GM18507 (cell line): ENCODE results near the gene ZNF662.

Experiments used
- DNase-seq: peaks from one replicate; pipeline ENCODE4 v3.0.0; 2011; ENCODE audit warnings: low read depth; ENCODE audit not compliant: insufficient read length; ENCODE audit errors: extremely low spot score
- FAIRE-seq: peaks from 2 replicates; lab custom pipeline; 2011; peaks lifted over from hg19 to GRCh38; lab: Jason Lieb, UNC

Gene ZNF662

DNA sequence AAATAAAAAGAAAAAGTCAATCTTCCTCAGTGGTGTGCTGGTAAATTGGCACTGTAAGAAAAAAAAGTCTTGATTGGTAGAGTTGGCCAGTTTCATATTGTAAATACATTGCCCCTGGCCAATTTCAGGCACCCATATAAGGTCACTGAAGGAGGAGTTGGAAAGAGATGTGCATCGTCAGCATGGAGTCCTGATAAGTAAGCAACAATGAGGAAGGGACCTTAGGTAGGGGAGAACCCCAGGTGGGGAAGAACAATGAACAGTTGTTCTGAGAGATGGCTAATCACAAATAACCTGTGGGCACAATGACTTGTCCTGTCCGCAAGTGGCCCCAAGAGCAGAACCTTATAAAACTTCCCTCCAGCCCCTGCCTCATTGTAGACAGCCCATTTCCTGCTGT lies 21.6 kb upstream of the ZNF662 start:
- FAIRE-seq = no peak
- DNase-seq = no peak

DNA sequence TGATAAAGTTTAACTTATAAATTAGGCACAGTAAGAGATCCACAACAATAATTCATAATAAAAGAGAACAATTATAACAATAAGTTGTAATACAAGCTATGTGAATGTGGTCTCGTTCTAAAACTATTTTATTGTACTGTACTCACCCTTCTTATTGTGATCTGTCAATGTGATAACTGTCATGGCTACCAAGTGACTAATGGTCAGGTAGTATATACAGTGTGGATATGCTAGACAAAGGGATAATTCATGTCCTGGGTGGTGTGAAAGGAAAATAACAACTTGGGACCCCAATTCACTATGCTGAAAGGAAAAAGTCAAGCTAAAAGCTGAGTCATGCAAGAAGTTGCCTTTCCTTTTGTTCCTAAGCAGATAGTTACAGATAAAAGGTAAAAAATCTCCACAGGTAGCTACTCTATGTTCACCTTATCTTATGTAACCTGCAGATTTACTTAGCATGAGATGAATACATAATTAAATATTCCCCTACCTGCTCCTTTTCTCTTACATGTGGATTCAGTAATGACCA lies 19.6 kb upstream of the ZNF662 start:
- FAIRE-seq (no peak), DNase-seq (no peak)

- FAIRE-seq (no peak), DNase-seq (no peak)
Observed at GRCh38 chr3:42887084-42887483, 18.9 kb upstream of the ZNF662 start.

- no peak for FAIRE-seq
- no peak for DNase-seq
Observed at GRCh38 chr3:42891042-42891441, 14.9 kb upstream of the ZNF662 start.

- DNase-seq (no peak), FAIRE-seq (no peak)
Observed at GRCh38 chr3:42892169-42892568, 13.8 kb upstream of the ZNF662 start.

DNA sequence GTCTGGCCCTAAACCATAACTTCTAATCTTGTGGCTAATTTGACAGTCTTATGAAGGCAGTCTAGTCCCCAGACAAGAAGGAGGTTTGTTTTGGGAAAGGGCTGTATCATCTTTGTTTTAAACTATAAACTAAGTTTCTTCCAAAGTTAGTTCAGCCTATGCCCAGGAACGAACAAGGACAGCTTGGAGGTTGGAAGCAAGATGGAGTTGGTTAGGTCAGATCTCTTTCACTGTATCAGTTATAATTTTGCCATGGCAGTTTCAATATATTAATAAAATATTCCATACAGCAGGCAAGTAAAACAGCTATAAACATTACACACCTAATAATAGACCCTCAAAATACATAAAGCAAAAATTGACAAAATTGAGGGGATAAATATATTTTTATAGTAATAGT lies 13.1 kb upstream of the ZNF662 start:
- FAIRE-seq = no peak

GRCh38 chr3:42894698-42895579 lies 11.0 kb upstream of the ZNF662 start:
- DNase-seq (no peak), FAIRE-seq (no peak)

More for the DNA sequence above, 13.1 kb upstream of the ZNF662 start:
- DNase-seq = no peak

- FAIRE-seq (no peak), DNase-seq (no peak)
Observed at GRCh38 chr3:42895580-42895868, 10.4 kb upstream of the ZNF662 start.

- FAIRE-seq (no peak), DNase-seq (no peak)
Observed at GRCh38 chr3:42898896-42899675, 6.9 kb upstream of the ZNF662 start.

- DNase-seq (no peak), FAIRE-seq (no peak)
Observed at GRCh38 chr3:42900226-42901072, 5.5 kb upstream of the ZNF662 start.

DNA sequence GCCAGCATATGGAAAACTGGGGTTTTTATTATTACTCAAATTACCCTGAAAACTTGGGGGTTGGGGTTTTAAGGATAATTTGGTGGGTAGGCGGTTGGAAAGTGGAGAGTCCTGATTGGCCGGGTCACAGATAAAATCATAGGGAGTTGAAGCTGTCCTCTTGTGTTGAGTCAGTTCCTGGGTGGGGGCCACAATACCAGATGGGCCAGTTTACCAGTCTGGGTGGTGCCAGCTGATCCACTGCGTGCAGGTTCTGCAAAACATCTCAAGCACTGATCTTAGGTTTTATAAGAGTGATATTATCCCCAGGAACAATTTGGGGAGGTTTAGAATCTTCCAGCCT lies 4.9 kb upstream of the ZNF662 start:
- no peak for FAIRE-seq
- no peak for DNase-seq

DNA sequence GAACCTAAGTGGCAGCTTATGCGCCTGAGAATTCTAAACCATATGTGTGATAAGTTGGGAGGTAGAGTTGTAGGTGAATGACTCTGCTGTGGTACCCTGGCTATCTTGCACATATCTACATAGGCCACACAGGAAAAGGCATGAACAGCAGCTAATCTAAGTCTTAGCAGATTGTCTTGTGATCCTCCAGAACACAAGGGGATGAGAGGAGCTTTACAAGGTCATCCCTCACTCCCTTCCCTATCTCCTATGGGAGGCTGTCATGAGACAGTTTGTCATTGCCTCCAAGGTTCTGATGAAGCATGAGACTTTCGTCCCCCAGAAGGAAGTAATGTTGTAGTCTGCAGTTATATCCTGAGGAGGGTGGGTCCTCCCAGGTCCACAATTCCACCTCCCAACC lies 3.7 kb upstream of the ZNF662 start:
- FAIRE-seq (no peak), DNase-seq (no peak)

- DNase-seq = no peak
Observed at GRCh38 chr3:42904076-42904475, 1.9 kb upstream of the ZNF662 start.

GRCh38 chr3:42905740-42906069 lies 237 bp upstream of the ZNF662 start:
- no peak for FAIRE-seq
- DNase-seq = no peak

More at GRCh38 chr3:42904076-42904475, 1.9 kb upstream of the ZNF662 start:
- FAIRE-seq = no peak

DNA sequence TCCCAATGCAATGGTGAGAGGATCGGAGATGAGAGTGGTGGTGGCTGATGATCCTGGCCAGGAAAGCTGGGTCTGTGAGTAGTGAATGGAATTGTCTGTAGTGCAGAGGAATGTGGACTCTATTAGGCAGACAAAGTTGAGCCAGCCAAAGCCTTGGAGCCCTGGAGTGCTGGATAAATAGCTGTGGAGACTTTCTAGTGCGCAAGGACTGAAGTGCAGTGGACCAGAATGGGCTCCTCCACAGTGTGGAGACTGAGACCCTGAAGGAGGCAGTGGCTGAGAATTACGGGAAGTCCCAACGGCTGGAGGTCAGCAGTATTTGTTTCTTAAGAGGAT lies 874 bp downstream of the ZNF662 start:
- FAIRE-seq (no peak), DNase-seq (no peak)

- no peak for FAIRE-seq
Observed at GRCh38 chr3:42908675-42909074, 2.7 kb downstream of the ZNF662 start.

GRCh38 chr3:42911551-42911950 lies 5.6 kb downstream of the ZNF662 start:
- no peak for DNase-seq
- no peak for FAIRE-seq

More at GRCh38 chr3:42908675-42909074, 2.7 kb downstream of the ZNF662 start:
- no peak for DNase-seq

DNA sequence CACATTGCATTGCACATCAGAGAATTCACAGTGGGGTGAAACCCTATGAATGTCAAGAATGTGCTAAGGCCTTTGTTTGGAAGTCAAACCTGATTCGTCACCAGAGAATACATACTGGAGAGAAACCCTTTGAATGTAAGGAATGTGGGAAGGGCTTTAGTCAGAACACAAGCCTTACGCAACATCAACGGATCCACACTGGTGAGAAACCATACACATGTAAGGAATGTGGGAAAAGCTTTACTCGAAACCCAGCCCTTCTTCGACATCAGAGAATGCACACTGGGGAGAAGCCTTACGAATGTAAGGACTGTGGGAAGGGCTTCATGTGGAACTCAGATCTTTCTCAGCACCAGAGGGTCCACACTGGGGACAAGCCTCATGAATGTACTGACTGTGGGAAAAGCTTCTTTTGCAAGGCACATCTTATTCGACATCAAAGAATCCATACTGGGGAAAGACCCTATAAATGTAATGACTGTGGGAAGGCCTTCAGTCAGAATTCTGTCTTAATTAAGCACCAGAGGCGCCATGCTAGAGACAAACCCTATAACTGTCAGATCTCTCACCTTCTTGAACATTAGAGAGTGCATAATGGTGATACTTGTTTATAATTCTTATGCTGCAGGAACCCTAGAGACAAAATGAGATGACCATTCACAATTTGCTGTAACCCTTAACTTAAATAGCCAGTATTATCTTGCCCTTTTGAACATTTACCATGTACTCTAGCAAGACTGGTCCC lies 9.0 kb downstream of the ZNF662 start:
- DNase-seq (no peak), FAIRE-seq (no peak)

- no peak for FAIRE-seq
- no peak for DNase-seq
Observed at GRCh38 chr3:42923606-42924005, 17.7 kb downstream of the ZNF662 start.

DNA sequence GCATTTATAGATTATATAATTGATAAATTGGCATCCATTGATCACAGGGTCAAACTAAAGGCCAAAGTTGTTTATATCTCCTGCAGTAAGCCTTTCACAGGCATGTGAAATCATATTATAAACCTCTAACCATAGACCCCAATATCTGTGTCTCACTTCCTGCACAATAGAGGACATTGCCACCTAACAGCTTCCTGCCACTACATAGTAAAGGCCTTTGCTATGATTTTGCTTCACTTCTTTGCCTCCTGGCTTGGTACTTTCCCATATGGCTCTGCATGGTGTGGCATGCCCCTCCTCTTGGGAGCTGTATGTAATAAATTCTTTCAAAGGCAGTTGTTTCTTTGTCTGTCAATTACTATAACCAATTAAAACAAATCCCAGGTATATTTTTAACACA lies 20.4 kb downstream of the ZNF662 start:
- FAIRE-seq = no peak
- DNase-seq = no peak
